ENCODE data around the gene UCK2.

The UCK2 gene

DNA sequence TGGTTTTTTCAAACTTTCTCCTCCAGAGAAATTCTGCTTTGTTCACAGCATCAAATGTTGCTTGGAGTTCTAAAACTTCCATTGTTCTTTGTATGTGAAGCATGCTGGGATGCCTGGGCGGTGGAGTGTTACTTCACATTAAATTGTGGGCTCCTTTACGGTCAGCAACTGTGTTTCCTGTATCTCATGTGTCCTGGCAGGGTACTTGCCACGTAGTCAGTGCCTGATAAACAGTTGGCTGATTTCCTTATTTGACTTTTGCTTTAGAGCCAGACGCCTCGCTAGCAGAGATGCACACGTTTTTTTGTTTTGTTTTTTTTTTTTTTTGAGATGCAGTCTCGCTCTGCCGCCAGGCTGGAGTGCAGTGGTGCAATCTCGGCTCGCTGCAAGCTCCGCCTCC is 96.7 kb downstream of the UCK2 start (continued):
- TF ChIP-seq, protein P1, sequence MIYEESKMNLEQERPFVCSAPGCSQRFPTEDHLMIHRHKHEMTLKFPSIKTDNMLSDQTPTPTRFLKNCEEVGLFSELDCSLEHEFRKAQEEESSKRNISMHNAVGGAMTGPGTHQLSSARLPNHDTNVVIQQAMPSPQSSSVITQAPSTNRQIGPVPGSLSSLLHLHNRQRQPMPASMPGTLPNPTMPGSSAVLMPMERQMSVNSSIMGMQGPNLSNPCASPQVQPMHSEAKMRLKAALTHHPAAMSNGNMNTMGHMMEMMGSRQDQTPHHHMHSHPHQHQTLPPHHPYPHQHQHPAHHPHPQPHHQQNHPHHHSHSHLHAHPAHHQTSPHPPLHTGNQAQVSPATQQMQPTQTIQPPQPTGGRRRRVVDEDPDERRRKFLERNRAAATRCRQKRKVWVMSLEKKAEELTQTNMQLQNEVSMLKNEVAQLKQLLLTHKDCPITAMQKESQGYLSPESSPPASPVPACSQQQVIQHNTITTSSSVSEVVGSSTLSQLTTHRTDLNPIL (CRISPR knock-in tag; IDR thresholded peaks at IDR 0.05; ENCODE audit: low read depth) = no peak
- TF ChIP-seq, protein P2, sequence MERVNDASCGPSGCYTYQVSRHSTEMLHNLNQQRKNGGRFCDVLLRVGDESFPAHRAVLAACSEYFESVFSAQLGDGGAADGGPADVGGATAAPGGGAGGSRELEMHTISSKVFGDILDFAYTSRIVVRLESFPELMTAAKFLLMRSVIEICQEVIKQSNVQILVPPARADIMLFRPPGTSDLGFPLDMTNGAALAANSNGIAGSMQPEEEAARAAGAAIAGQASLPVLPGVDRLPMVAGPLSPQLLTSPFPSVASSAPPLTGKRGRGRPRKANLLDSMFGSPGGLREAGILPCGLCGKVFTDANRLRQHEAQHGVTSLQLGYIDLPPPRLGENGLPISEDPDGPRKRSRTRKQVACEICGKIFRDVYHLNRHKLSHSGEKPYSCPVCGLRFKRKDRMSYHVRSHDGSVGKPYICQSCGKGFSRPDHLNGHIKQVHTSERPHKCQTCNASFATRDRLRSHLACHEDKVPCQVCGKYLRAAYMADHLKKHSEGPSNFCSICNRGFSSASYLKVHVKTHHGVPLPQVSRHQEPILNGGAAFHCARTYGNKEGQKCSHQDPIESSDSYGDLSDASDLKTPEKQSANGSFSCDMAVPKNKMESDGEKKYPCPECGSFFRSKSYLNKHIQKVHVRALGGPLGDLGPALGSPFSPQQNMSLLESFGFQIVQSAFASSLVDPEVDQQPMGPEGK (CRISPR knock-in tag; IDR thresholded peaks at IDR 0.05; ENCODE audit: borderline replicate concordance) = no peak

DNA sequence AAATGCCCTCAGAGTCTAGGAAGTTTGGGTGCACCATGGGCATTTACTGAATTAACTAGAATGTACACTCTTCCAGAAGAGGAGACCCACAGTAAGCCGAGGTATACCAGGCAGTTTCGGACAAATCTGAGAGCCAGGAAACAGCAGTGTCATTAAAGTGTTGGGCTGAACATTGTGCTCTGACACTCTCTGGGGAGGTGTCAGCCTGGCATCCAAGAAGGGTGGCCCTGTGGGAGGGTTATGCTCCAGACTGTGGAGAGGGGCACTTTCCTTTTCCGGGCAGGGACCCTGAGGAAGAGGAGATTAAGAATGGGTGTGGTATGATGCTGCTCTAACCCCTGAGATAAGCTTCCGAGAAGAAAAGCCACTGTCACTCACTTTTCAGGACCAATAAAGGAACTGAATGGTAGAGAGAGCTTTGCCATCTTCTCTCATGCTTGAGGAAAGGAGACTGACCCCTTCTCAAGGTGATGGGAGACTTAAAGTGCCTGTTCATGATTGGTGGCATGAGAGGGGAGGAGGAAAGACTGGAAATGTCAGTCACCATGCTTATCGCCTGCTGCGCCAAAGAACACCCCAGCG is 98.2 kb downstream of the UCK2 start:
- ATAC-seq = no peak

DNA sequence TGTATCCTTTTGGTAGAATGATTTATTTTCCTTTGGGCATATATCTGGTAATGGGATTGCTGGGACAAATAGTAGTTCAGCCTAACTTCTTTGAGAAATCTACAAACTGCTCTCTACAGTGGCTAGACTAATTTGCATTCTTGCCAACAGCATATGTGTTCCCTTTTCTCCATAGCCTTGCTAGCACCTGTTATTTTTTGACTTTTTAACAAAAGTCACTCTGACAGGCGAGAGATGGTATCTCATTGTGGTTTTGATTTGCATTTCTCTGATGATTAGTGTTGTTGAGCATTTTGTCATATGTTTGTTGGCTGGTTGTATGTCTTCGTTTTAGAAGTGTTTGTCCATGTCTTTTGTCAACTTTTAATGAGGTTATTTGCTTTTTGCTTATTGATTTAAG is 99.8 kb downstream of the UCK2 start:
- ATAC-seq = no peak
- TF ChIP-seq TCF4 (CRISPR knock-in tag; IDR thresholded peaks at IDR 0.05; ENCODE audit: borderline replicate concordance) (no peak), SNAI2 (CRISPR knock-in tag; IDR thresholded peaks at IDR 0.05) (no peak), ZC3H10 (CRISPR knock-in tag; IDR thresholded peaks at IDR 0.05) (no peak), ISL1 (CRISPR knock-in tag; IDR thresholded peaks at IDR 0.05) (no peak), RARB (CRISPR knock-in tag; IDR thresholded peaks at IDR 0.05) (no peak), BACH2 (CRISPR knock-in tag; IDR thresholded peaks at IDR 0.05; ENCODE audit: borderline replicate concordance) (no peak), ZNF565 (CRISPR knock-in tag; conservative IDR thresholded peaks at IDR 0.05; ENCODE audit: low read depth) (no peak), ZNF70 (CRISPR knock-in tag; IDR thresholded peaks at IDR 0.05) (no peak)
- TF ChIP-seq, protein P3, sequence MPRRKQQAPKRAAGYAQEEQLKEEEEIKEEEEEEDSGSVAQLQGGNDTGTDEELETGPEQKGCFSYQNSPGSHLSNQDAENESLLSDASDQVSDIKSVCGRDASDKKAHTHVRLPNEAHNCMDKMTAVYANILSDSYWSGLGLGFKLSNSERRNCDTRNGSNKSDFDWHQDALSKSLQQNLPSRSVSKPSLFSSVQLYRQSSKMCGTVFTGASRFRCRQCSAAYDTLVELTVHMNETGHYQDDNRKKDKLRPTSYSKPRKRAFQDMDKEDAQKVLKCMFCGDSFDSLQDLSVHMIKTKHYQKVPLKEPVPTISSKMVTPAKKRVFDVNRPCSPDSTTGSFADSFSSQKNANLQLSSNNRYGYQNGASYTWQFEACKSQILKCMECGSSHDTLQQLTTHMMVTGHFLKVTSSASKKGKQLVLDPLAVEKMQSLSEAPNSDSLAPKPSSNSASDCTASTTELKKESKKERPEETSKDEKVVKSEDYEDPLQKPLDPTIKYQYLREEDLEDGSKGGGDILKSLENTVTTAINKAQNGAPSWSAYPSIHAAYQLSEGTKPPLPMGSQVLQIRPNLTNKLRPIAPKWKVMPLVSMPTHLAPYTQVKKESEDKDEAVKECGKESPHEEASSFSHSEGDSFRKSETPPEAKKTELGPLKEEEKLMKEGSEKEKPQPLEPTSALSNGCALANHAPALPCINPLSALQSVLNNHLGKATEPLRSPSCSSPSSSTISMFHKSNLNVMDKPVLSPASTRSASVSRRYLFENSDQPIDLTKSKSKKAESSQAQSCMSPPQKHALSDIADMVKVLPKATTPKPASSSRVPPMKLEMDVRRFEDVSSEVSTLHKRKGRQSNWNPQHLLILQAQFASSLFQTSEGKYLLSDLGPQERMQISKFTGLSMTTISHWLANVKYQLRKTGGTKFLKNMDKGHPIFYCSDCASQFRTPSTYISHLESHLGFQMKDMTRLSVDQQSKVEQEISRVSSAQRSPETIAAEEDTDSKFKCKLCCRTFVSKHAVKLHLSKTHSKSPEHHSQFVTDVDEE (CRISPR knock-in tag; IDR thresholded peaks at IDR 0.05) = no peak
- TF ChIP-seq, protein P4, sequence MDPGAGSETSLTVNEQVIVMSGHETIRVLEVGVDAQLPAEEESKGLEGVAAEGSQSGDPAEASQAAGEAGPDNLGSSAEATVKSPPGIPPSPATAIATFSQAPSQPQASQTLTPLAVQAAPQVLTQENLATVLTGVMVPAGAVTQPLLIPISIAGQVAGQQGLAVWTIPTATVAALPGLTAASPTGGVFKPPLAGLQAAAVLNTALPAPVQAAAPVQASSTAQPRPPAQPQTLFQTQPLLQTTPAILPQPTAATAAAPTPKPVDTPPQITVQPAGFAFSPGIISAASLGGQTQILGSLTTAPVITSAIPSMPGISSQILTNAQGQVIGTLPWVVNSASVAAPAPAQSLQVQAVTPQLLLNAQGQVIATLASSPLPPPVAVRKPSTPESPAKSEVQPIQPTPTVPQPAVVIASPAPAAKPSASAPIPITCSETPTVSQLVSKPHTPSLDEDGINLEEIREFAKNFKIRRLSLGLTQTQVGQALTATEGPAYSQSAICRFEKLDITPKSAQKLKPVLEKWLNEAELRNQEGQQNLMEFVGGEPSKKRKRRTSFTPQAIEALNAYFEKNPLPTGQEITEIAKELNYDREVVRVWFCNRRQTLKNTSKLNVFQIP (CRISPR knock-in tag; IDR thresholded peaks at IDR 0.05; ENCODE audit: borderline replicate concordance, low read depth) = no peak

More for the DNA sequence above, 98.2 kb downstream of the UCK2 start:
- TF ChIP-seq TOX (CRISPR knock-in tag; IDR thresholded peaks at IDR 0.05; ENCODE audit: borderline replicate concordance) = no peak
- TF ChIP-seq SNAI2 (CRISPR knock-in tag; IDR thresholded peaks at IDR 0.05) = no peak
- TF ChIP-seq, protein P4 (CRISPR knock-in tag; IDR thresholded peaks at IDR 0.05; ENCODE audit: borderline replicate concordance, low read depth) = no peak
- TF ChIP-seq BACH2 (CRISPR knock-in tag; IDR thresholded peaks at IDR 0.05; ENCODE audit: borderline replicate concordance) = no peak
- TF ChIP-seq ZNF565 (CRISPR knock-in tag; conservative IDR thresholded peaks at IDR 0.05; ENCODE audit: low read depth) = no peak

DNA sequence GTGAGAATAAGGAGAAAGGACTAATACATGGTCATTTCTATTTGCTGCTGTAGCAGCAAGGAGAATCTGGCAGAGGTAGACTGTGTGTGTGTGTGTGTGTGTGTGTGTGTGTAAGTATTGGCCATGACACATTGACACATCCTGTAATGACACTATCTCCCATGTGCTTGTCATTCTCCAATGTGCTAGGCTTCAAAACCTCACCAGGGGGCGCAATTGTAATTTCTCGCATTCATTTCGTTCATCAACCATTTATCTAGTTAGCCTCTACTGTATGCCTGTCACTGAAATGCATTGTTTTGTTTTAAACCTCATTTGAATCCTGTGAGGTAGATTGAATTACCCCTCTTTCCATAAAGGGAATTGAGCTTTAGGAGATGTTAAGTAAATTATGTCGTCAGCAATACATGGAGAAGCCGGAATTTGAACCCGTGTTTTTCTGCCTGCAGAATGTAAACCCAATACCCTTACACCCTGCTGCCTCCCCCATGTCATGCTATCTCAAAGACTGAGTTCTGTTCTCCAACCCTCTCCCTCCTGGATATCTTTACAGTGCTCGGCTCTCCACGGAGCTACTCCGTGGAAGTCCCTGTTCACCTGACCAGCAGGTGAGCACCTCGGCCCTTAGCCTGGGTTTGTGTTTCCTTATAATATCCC is 100.8 kb downstream of the UCK2 start:
- peak; percentile 68 for ATAC-seq
- TF ChIP-seq ZC3H10 (CRISPR knock-in tag; IDR thresholded peaks at IDR 0.05) (no peak), ZNF8 (CRISPR knock-in tag; IDR thresholded peaks at IDR 0.05) (no peak), ZNF565 (CRISPR knock-in tag; conservative IDR thresholded peaks at IDR 0.05; ENCODE audit: low read depth) (no peak), ISL1 (CRISPR knock-in tag; IDR thresholded peaks at IDR 0.05) (no peak), GLIS3 (CRISPR knock-in tag; IDR thresholded peaks at IDR 0.05) (no peak), RARB (CRISPR knock-in tag; IDR thresholded peaks at IDR 0.05) (no peak), ZNF70 (CRISPR knock-in tag; IDR thresholded peaks at IDR 0.05) (no peak), SNAI2 (CRISPR knock-in tag; IDR thresholded peaks at IDR 0.05) (no peak), ZFP30 (CRISPR knock-in tag; IDR thresholded peaks at IDR 0.05) (no peak), CSDC2 (CRISPR knock-in tag; IDR thresholded peaks at IDR 0.05) (no peak)
- TF ChIP-seq, protein P3 (CRISPR knock-in tag; IDR thresholded peaks at IDR 0.05) = no peak
- TF ChIP-seq, protein P1 (CRISPR knock-in tag; IDR thresholded peaks at IDR 0.05; ENCODE audit: low read depth) = no peak
- TF ChIP-seq, protein P2 (CRISPR knock-in tag; IDR thresholded peaks at IDR 0.05; ENCODE audit: borderline replicate concordance) = no peak
